ENCODE measurements around the gene C11orf16. TPM values are rescaled to one million over a fixed set of nuclear protein-coding genes. Genes with fewer than 3 reads are reported as not detected.
A peak's percentile ranks its signal among the peaks of the same experiment; 100 is the strongest.

Gene C11orf16
- total RNA-seq, 1 experiment from 2014 or later = not detected

DNA sequence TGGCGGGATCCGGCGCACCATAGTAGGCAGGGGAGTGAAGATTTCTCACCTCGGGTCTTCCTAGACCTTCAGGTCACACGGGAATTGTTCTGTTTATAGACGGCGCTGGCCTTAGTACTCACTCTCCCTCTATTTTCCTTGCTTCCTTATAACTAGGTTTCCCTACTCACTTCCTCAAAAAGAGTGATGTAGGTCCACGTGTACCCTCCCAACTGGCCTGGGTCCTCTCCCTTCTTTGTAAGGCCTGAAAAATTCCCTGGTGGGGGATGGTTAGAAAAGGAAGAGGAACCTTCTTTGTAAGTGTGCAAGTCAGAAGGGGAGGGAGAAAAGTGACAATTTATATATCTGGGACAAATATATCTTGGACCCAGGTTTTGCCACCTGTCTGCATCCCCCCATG, 34.4 kb upstream of the C11orf16 start:
- Mint-ChIP-seq H3K27me3 (ENCODE audit: insufficient read depth, unreplicated experiment) (no peaks in the 10 kb centered on the region), H3K4me1 (ENCODE audit: low read depth, unreplicated experiment) (peaks cover 6% of the 10 kb centered on the region), H3K36me3 (ENCODE audit: insufficient read depth, unreplicated experiment) (no peaks in the 10 kb centered on the region), H3K4me3 (ENCODE audit: unreplicated experiment) (no peak overlapping the region), H3K27ac (ENCODE audit: unreplicated experiment) (no peak overlapping the region), H3K9me3 (ENCODE audit: unreplicated experiment) (no peaks in the 10 kb centered on the region)
- DNase-seq = no peak
- intact Hi-C loops (cut with micrococcal nuclease; ENCODE audit: unreplicated experiment) = no loop called here
- CTCF ChIA-PET = no interaction called here
- Histone ChIP-seq H3K27me3 (replicated peaks; ENCODE audit: control insufficient read depth, insufficient read depth, low read length) (no peaks in the 10 kb centered on the region), H3K4me3 (ENCODE audit: low read depth, low read length) (no peak overlapping the region), H3K36me3 (ENCODE audit: control insufficient read depth, insufficient read depth, low read length) (no peaks in the 10 kb centered on the region), H3K4me1 (no peaks in the 10 kb centered on the region), H3K9me3 (no peaks in the 10 kb centered on the region)
- POLR2A ChIA-PET = no interaction called here
- BruUV-seq (replicated peaks) = no TSS peak
- TF ChIP-seq CTCF (IDR thresholded peaks at IDR 0.05; ENCODE audit: insufficient read depth in 1 of 2, low read depth in 1 of 2, low read length in 1 of 2, severe bottlenecking in 1 of 2, unreplicated experiment in 1 of 2) = no peak

DNA sequence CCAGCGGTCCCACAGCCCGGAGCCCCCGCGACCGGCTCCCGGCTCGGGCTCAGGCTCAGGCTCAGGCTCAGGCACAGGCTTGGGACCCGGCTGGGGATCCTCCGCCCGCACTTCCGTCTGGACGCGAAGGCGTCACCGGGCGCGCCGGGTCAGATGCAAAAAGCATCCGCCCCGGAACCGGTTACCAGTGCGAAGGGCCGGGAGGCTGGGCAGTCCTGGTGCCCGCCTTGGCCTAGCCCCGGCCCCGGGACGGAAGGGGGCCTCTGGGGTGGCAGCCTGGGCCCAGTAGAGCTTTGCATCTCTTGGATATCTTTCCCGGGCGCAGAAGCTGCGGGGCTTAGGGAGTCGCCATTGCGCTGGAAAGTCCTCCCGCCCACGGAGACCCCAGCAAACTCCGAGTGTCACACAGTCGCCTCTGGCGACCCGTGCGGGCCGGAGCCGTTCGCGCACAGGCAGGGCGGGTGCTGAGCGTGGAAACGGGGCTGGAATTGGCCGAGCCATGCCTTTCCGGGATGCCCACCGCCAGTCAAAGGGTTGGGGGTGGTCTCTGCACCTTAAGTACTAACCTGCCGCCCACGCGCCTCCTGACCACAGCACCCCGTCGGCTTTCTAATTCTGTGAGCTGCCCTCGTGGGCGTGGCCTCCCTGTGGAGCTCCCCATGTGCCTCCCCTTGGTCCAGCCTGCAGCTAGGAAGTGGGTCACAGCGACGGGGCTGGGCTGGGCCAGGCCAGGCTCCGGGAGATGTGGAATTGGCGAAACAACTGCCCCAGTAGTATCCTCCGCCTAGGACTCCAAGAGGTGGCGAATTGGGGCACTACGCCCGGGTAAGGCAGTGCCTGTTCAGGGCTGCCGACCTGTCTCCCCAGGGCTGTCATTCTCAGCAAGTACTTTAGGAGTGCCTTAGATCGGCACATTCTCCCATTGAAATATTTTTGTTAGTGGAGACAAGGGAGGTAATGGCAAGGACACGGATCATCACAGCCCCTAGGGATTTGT, 31.9 kb upstream of the C11orf16 start, which contains the start of gene TMEM9B:
Gene TMEM9B (minus strand): TSS at position 119 of the 997 bp plus-strand sequence. CDS start 129 bp downstream, outside the sequence.
- BruUV-seq (replicated peaks) = TSS peak; percentile 59
- H3K27me3 Mint-ChIP-seq (ENCODE audit: insufficient read depth, unreplicated experiment) = no peaks in the 10 kb centered on the region
- no peak for TF ChIP-seq CTCF (IDR thresholded peaks at IDR 0.05; ENCODE audit: insufficient read depth in 1 of 2, low read depth in 1 of 2, low read length in 1 of 2, severe bottlenecking in 1 of 2, unreplicated experiment in 1 of 2)
- no peaks in the 10 kb centered on the region for H3K27me3 ChIP-seq (replicated peaks; ENCODE audit: control insufficient read depth, insufficient read depth, low read length)
- intact Hi-C loops (cut with micrococcal nuclease; ENCODE audit: unreplicated experiment) = loop anchor here (1.0 kb wide), 1 partner anchor 53 kb away; the partner anchor contains the start of gene AKIP1
- DNase-seq = peak; percentile 88 to 92
- H3K27ac Mint-ChIP-seq (ENCODE audit: unreplicated experiment) = peak within 1 kb of the TSS; percentile 48
- no peaks in the 10 kb centered on the region for H3K9me3 Mint-ChIP-seq (ENCODE audit: unreplicated experiment)
- H3K4me1 Mint-ChIP-seq (ENCODE audit: low read depth, unreplicated experiment) = peaks cover 6% of the 10 kb centered on the region
- peak within 1 kb of the TSS; percentile 95 for H3K4me3 ChIP-seq (ENCODE audit: low read depth, low read length)
- ChIA-PET POLR2A (interaction anchor here (0.6 to 1.7 kb wide), 10 partner anchors 11 to 496 kb away, joined by 3 to 7 read pairs (median 4); partner anchors contain the start of genes AKIP1, NRIP3, RPL27A and TRIM66), CTCF (interaction anchor here (0.9 to 1.8 kb wide), 2 partner anchors 173 to 495 kb away, joined by 5 to 9 read pairs; no protein-coding TSS in a partner anchor)
- H3K4me3 Mint-ChIP-seq (ENCODE audit: unreplicated experiment) = peak within 1 kb of the TSS; percentile 84
- no peaks in the 10 kb centered on the region for H3K36me3 ChIP-seq (ENCODE audit: control insufficient read depth, insufficient read depth, low read length)
- H3K9me3 ChIP-seq = no peaks in the 10 kb centered on the region
- no peaks in the 10 kb centered on the region for H3K36me3 Mint-ChIP-seq (ENCODE audit: insufficient read depth, unreplicated experiment)
- no peaks in the 10 kb centered on the region for H3K4me1 ChIP-seq

DNA sequence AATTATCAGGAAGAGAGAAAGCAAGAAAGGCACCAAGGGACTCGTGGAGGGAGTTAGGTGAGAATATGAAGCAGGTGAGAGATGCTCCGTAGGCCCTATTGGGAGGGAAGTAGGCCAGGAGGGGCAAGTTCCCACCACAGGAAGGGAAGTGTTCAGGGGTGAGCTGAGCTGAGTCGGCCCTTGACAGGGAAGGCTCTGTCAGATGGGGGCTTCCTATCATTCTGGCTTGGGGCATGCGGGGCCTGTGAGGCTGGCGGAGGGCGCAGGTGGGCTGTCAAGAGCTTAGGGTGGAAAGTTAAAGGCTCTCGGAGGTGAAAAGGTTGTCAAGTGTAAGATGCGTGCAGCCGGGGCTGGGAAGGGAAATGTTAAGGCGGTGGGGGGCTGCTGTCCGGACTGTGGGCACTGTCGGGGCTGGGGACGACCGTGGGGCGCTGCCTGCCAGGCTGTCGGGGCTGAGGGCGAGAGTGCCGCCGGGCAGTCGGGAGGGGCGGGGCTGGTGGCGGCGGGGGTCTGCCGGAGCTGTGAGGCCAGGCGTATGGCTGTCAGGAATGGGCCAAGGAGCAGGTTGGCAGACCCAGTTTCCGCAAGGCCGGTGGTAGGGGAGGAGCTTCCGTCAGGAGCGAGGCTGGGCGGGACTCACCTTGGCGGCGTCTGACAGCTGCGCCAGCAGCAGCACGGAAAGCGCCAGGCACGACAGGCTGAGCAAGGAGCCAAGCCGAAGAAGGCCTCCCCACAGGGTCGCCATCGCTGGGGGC, 31.0 kb upstream of the C11orf16 start:
- ChIA-PET CTCF (interaction anchor here (0.8 to 1.8 kb wide), 2 partner anchors 174 kb away, joined by 3 to 9 read pairs; no protein-coding TSS in a partner anchor), POLR2A (interaction anchor here (1.0 to 1.7 kb wide), 5 partner anchors 12 to 275 kb away, joined by 3 to 7 read pairs (median 4); partner anchors contain the start of gene AKIP1)
- no peaks in the 10 kb centered on the region for H3K9me3 Mint-ChIP-seq (ENCODE audit: unreplicated experiment)
- peak overlapping the region; percentile 84 for H3K4me3 Mint-ChIP-seq (ENCODE audit: unreplicated experiment)
- Histone ChIP-seq H3K36me3 (ENCODE audit: control insufficient read depth, insufficient read depth, low read length) (no peaks in the 10 kb centered on the region), H3K4me1 (no peaks in the 10 kb centered on the region), H3K9me3 (no peaks in the 10 kb centered on the region), H3K4me3 (ENCODE audit: low read depth, low read length) (peak overlapping the region; percentile 95), H3K27me3 (replicated peaks; ENCODE audit: control insufficient read depth, insufficient read depth, low read length) (no peaks in the 10 kb centered on the region)
- no peak for TF ChIP-seq CTCF (IDR thresholded peaks at IDR 0.05; ENCODE audit: insufficient read depth in 1 of 2, low read depth in 1 of 2, low read length in 1 of 2, severe bottlenecking in 1 of 2, unreplicated experiment in 1 of 2)
- no peaks in the 10 kb centered on the region for H3K36me3 Mint-ChIP-seq (ENCODE audit: insufficient read depth, unreplicated experiment)
- peaks cover 6% of the 10 kb centered on the region for H3K4me1 Mint-ChIP-seq (ENCODE audit: low read depth, unreplicated experiment)
- H3K27me3 Mint-ChIP-seq (ENCODE audit: insufficient read depth, unreplicated experiment) = no peaks in the 10 kb centered on the region
- DNase-seq = peak; percentile 85
- BruUV-seq (replicated peaks) = no TSS peak
- H3K27ac Mint-ChIP-seq (ENCODE audit: unreplicated experiment) = peak overlapping the region; percentile 48
- intact Hi-C loops (cut with micrococcal nuclease; ENCODE audit: unreplicated experiment) = loop anchor here (1.0 kb wide), 1 partner anchor 52 kb away; the partner anchor contains the start of gene AKIP1
